Activated CD4-positive, alpha-beta T cell treated with anti-CD3 and anti-CD28 coated beads, Interleukin-10, Interleukin-2, amounts not matched to agents 100 ng/mL and 50 ng/mL, durations not matched to agents 16 hours and 8 hours (primary cell): ENCODE data around the gene JAM2.
"Not testable (repeated sequence)": the region's sequence is repeated elsewhere in the genome, so short reads cannot be mapped to it uniquely, and the experiment has no call there.

ENCODE experiments used
- DNase-seq: peaks from one replicate; pipeline ENCODE4 v3.0.0-alpha.2; 2020

Gene JAM2

GRCh38 chr21:25647647-25648046 lies 8.6 kb downstream of the JAM2 start:
- DNase-seq, result no peak

GRCh38 chr21:25649146-25649545 lies 10.1 kb downstream of the JAM2 start:
- DNase-seq, result no peak

- DNase-seq, result no peak
Observed at GRCh38 chr21:25656412-25656811, 17.4 kb downstream of the JAM2 start.

- no peak for DNase-seq
Observed at GRCh38 chr21:25657140-25657539, 18.1 kb downstream of the JAM2 start.

- no peak for DNase-seq
Observed at GRCh38 chr21:25658427-25659035, 19.5 kb downstream of the JAM2 start.

- DNase-seq, result no peak
Observed at GRCh38 chr21:25660233-25660632, 21.2 kb downstream of the JAM2 start.

GRCh38 chr21:25664491-25664931 lies 25.5 kb downstream of the JAM2 start:
- DNase-seq, result no peak

- DNase-seq, result no peak
Observed at GRCh38 chr21:25670726-25671125, 31.7 kb downstream of the JAM2 start.

GRCh38 chr21:25676451-25676850 lies 37.4 kb downstream of the JAM2 start:
- DNase-seq, result no peak

GRCh38 chr21:25682382-25682781 lies 43.3 kb downstream of the JAM2 start:
- no peak for DNase-seq

GRCh38 chr21:25687787-25688186 lies 48.7 kb downstream of the JAM2 start:
- DNase-seq, result no peak

GRCh38 chr21:25688275-25689155 lies 49.5 kb downstream of the JAM2 start:
- no peak for DNase-seq

GRCh38 chr21:25689226-25689625 lies 50.2 kb downstream of the JAM2 start:
- DNase-seq, result no peak

- no peak for DNase-seq
Observed at GRCh38 chr21:25691976-25692375, 52.9 kb downstream of the JAM2 start.

GRCh38 chr21:25695461-25695860 lies 56.4 kb downstream of the JAM2 start:
- not testable (repeated sequence) for DNase-seq

- DNase-seq, result no peak
Observed at GRCh38 chr21:25700741-25701140, 61.7 kb downstream of the JAM2 start.

GRCh38 chr21:25701529-25701928 lies 62.5 kb downstream of the JAM2 start:
- no peak for DNase-seq

- peak; percentile 50 for DNase-seq
Observed at GRCh38 chr21:25708467-25709065, 69.5 kb downstream of the JAM2 start.

- no peak for DNase-seq
Observed at GRCh38 chr21:25709684-25710265, 70.7 kb downstream of the JAM2 start.

GRCh38 chr21:25710550-25710949 lies 71.5 kb downstream of the JAM2 start:
- peak; percentile 16 for DNase-seq

GRCh38 chr21:25714066-25714465 lies 75.0 kb downstream of the JAM2 start:
- DNase-seq, result not testable (repeated sequence)

- DNase-seq, result no peak
Observed at GRCh38 chr21:25717491-25718147, 78.6 kb downstream of the JAM2 start.

- DNase-seq, result no peak
Observed at GRCh38 chr21:25721987-25722386, 82.9 kb downstream of the JAM2 start.
